HG03520 (cell line): ENCODE measurements around the gene NLGN4X.

Experiments used
- ATAC-seq: cut with Tn5 transposase; IDR thresholded peaks from one replicate; pipeline ENCODE4 v1.9.1; 2021; ENCODE audit warnings: mild to moderate bottlenecking, moderate library complexity; ENCODE audit not compliant: unreplicated experiment

The NLGN4X gene

DNA sequence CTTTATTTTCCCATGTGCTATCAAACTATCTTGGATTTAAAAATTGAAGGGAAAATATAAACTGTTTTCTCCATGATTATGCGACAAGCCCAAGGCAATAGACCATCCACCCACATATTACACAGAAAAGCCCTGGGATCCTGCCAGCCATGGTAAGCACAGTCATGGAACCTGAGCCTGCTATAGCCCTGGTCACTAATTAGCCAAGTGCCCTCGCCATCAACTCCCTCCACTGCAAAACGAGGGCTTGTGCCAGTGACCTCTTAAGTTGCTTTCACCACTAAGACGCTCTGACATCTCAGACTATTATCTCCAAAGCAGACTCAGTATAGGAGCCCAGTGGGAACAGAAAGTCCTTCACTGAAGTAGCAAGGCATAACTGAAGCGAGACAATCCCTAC, 69.2 kb downstream of the NLGN4X start:
- ATAC-seq = no peak

DNA sequence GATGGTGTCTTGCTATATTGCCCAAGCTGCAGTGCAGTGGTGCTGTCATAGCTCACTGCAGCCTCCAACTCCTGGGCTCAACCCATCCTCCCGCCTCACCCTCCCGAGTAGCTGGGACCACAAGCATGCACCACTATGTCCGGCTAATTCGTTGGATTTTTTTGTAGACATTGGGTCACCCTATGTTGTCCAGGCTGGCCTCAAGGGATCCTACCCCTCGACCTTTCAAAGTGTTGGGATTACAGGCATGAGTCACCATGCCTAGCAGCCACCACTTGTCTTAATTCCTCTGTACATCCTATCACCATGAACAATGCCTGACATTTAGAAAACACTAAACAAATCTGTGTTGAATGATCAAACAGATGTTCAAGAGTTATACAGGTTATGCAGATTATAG, 76.7 kb downstream of the NLGN4X start:
- ATAC-seq = no peak

DNA sequence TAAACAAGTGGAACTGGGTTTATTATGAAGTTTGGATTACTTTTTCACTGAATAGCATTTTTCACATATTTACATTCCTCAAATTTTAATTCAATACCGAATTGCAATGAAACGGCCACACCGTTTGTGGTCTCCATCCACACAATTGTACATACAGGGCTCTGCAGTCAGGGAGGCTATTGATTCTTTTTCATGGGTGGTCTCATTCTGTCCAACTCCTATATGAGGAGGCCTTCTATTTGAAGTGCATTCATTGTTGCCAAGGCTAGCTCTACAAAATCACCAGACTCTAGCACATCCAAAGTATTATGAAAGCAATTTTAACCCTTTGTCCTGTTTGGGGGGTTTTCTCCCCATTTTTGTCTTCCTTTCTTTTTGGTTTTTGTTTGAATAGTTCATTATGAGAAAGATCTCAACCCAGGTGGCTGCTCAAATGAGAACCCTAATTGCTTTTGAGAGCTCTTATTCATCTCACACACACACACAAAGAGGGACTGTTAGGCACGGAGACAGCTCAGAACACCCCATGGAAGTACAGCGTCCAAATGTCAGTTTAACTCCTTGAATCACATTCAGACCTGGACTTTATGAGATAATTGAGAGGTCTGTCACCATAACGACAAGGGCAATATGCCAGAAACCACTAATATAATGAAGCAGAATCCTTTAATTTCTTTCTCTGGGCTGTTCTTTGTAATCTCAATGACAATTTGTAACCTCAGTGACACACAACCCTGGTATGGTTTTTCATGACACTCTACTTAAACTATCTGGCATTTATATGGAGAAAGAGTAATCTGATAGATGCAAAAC, 79.4 kb downstream of the NLGN4X start:
- ATAC-seq = no peak

DNA sequence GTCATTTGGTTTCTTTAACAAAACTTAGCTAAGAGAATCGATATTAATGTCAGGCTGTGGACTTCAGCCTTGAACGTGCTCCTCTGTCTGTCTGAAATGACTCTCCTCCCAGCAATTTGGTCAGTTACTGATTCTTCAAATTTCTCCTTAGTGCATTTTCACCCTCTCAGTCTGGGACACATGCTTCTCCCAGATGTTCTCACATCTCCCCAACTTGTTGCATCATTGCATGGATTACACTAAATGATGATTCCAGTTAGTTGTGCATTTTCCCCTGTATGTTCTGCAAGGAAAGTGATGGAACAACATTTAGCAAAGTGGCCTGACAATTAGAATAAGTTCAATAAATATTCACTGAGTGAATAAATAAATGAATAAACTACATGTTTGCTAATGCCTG, 94.4 kb downstream of the NLGN4X start:
- no peak for ATAC-seq

DNA sequence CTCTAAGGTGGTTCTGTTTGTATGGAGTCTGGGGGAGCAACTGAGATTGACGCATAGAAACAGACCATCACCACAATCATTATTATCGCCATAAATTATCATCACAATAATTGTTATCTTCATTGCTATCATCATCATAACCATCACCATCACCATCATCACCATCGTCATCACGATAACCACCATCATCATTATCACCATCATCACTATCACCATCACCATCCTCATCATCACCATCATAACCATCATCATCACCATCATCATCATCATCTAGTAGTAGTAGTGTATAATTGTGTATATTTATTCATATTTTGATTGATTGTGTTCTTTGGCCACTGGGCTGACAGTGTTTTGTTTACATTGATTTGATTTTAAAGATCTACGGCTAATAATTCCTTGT, 95.7 kb downstream of the NLGN4X start:
- ATAC-seq = no peak

DNA sequence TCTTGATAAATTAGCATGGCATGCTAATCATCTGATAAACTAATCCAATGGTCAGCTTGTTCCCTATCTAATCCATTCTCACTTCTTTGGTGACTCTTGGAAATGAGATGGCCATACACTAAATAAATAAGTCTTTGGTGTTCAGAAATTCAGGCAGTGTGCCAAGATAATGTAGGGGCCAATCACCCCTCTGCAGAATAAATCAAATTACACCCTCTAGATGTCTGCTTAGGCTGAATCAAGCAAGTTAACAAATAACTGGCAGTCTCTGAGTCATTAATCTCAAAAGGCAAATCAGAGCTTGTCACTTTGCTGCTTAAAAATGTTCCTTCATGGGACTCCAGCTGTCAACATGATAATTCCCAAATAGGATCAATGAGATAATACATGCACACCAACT, 97.4 kb downstream of the NLGN4X start:
- no peak for ATAC-seq

DNA sequence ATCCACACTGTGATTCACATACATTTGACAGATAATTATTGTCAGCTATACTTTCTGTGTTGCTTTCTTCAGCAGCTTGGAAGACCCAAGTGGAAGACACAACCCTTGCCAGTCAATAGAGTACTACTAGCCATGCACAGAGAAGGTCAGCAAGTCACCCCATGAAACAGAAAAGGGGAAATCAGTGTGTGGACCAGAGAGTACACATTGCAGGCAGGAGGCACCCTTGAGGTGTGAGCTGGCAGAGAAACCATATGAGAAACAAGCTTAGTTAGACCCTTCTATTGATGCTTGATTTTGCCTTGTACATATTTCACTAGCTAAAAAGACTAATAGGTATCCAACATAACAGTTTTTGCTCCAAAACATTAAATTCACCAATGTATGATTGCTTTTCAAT, 99.5 kb downstream of the NLGN4X start:
- no peak for ATAC-seq

DNA sequence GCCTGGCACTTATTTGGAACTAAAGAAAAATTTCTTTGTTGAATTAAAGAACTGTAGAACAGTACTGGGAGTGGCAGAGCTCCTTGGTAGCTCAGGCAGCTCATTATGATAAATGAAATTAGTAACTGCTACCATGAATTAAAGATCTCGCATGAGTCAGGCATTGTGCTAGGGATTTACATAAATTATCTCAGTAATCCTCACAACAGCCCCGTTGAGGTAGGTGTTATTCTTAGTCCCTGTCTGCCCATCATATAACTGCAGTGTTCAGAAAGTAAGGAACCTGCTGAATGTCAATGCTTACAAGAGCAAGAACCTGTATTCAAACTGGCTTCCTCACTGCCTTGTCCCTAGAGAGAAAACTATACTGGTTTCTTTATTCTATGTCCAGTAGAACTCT, 108.3 kb downstream of the NLGN4X start:
- no peak for ATAC-seq

DNA sequence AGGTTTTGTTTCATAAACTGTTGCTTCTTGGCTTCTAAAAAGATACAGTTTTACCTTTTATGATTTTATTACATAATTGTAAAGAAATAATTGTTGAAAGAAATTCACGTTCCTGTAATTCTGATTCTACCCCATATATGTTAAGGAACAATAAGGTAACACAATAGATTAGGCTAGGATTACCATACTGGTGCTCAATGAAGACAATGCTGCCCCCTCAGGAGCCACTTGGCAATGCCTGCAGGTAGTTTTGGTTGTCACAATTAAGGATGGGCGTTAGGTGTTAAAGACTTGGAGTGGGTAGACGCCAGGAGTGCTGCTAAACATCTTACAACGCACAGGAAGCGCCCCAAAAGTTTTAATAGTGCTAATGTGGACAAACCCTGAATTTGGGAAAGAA, 133.2 kb downstream of the NLGN4X start:
- no peak for ATAC-seq

DNA sequence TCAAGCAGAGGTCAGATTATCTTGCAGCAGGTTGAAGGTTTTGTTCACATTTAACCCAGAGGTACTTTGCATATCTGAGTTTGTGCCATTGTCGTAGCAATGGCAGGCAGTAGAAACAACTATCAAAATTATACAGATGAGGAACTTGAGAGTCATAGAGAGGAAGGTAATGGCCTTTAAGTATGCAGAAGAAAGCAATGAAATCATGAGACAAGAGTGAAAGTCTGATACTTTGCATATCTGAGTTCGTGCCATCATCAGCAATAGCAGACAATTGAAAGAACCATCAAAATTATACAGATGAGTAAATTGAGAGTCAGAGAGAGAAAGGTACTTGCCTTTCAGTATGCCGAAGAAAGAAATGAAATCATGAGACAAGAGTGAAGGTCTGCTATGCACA, 154.1 kb downstream of the NLGN4X start:
- ATAC-seq = no peak

DNA sequence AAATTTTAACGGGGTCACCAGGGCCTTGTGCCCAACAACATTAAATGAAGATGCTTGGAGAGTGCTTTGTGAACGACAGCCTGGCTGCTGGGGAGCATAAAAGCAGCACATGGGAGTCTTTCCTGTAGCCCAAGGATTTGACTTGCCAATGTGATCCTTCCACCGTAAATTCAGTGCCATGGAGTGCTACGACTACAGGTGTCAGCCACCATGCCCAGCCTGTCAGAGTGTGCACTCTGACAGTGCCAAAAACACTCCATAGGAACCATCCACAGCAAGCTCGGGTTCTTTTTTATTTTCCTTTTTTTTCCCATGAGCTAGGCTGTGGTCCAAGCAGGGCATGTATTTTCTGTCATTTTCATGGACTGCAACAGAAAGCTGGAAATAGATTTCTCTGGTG, 156.9 kb downstream of the NLGN4X start:
- no peak for ATAC-seq

DNA sequence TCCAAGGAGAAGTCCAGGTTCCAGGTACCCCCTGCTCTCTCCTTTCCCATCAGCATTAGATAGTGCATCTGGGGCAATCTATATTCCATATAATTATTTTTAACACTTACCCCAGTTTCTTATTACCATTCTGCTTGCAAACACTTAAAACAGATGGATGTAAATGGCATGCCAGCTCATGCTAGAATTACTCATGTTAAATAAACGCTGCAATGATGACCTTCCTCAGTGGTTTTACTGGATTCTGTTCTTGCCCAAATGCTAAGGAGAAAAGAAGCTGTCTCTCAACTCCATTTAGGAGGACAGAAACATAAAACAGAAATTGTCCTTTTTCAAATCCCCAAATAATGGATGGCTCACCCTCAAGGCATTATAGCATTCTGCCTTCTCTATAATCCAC, 161.1 kb downstream of the NLGN4X start:
- no peak for ATAC-seq

DNA sequence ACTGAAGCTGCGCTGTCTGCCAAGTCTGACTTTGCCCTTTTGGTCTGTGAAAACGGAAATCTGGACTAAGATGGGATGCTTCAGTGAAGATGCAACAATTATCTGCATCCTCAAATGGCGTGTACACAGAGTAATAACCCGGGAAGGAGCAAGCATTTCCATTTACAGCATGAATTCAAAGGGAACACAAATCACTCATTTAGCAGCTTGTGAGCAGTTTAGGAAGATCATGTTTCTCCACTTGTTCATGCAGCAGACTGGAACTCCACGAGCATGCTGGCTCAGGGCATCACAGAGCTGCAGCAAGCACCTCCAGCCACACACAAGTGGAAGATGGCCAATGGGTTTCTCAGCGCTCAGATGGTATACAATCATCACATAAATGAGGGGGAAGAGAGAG, 175.5 kb downstream of the NLGN4X start:
- no peak for ATAC-seq

DNA sequence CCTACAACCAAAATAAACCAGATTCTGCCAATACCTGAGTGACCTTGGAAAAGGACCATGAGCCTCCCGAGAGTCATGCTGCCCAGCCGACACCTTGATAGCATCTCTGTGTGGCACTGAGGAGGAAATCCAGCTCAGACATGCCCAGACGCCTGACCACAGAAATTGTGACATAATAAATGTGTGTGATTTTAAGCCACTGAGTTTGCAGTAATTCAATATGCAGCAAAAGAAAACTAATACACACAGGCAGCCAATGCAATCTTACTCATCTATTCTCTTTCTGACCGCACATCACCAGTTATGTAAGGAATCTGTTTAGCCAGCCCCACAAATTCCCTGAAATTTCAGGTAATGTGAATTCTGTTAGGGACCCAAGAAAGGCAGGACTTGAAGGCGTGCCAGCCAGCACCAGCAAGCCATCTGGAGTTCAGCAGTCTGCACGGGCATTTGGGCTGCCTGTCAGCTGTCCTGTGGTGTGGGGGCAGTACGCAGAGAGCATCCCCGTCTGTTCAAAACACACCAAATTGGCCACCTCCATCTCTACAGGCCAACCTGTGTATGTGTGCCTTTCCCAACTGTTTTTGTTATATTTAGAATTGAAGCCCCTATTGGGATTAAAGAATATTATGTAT, 176.4 kb downstream of the NLGN4X start:
- ATAC-seq = no peak

DNA sequence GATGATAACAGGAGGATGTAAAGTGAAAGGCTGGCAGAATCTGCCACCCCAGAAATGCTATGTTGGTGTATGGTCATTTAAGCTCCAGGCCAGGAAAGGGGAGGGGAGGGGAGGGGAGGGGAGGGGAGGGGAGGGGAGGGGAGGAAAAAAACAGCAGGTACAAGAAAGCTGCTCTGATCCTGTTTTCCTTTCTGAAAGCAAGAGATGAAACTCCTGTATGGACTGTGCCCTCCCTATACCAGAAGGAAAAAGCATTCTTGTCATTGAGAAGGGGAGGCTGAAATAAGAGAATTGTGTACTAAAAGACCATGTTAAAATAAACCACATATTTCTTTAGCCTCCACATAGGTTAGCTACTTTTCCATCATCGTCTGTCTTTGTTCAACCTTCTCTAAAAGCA, 179.5 kb downstream of the NLGN4X start:
- ATAC-seq = no peak

DNA sequence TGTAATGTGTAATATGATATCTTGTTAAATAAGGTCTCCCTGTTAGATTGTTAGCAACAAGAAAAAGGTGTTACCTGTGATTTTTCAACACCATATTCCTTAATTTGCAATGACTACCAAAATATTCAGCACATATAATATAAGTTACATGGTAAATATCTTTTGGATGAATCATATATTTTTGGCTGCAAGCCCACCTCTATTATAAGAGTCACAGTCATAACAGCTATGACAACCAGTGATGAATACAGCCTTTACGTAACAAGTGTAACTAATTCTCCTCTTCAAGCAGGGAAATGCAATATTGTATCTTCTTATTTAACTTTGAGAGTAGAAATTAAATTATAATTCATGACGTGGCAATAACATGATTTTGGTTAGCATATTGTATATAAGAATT, 187.0 kb downstream of the NLGN4X start:
- ATAC-seq = no peak

DNA sequence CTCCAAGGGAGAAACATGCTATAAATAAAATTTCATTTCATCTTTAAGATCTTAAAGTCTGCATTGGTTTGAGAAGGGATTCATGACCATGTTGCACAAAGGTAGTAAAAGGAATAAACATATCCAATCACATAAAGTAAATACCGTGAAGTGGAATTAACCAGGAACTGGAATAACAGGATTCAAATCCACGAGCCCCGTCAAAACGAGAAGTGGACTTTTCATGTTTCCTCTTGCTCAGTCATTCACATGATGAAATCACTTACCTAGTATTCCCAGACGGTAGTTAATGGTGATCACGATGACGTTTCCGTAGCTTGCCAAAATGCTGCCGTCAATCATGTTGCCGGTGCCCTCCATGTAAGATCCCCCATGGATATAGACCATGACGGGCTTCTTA, 199.7 kb downstream of the NLGN4X start:
- no peak for ATAC-seq

DNA sequence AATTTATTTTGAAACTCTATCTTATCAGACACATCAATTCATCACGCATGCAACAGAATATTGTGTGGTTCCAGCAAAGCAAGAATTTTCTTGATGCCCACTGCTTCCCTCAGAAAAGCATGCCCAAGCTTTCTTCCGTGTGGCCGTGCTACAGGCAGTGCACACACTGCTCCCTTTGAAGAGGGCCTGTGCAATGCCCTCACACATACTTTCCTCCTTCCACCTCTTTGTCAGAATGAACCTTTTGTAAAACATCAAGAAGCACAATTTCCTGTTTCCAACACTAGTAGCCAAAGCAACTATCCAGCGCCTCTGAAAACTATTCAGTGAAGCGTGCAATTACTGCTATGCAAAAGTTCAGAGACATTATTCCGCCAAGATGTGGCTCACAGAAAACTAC, 201.7 kb downstream of the NLGN4X start:
- no peak for ATAC-seq

DNA sequence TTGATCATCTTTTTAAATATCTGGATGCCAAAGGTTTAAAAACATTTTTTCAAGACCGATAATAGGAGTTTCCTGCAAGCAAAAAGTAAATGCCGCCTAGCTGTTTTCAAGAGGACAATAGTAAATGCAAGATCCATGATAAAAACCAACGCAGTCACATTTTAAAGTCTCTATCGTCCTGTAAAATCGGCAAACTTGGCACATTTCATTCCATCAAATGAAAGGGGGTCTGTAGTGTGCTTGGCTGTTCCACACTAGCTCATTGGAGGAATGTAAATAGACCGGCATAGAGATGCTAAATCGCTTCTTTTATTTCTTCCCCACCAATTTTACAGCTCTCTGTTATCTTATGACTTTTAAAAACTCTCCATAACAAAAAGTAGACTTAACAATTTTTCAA, 202.2 kb downstream of the NLGN4X start:
- no peak for ATAC-seq

DNA sequence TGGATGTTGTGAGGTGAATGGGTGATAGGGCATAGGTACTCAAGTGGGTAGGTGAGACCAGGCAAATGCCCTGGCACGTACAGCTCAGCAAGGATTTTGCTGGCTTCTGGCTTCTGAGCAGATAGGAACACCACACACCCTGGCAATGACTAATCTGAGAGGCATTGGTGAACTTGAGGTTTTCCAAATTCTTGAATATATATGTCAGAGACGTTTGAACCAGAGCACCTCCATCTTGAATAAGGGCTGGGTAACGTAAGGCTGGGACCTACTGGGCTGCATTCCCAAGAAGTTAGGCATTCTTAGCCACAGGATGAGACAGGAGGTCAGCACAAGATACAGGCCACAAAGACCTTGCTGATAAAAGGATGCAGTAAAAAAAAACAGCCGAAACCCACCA, 204.5 kb downstream of the NLGN4X start:
- no peak for ATAC-seq

DNA sequence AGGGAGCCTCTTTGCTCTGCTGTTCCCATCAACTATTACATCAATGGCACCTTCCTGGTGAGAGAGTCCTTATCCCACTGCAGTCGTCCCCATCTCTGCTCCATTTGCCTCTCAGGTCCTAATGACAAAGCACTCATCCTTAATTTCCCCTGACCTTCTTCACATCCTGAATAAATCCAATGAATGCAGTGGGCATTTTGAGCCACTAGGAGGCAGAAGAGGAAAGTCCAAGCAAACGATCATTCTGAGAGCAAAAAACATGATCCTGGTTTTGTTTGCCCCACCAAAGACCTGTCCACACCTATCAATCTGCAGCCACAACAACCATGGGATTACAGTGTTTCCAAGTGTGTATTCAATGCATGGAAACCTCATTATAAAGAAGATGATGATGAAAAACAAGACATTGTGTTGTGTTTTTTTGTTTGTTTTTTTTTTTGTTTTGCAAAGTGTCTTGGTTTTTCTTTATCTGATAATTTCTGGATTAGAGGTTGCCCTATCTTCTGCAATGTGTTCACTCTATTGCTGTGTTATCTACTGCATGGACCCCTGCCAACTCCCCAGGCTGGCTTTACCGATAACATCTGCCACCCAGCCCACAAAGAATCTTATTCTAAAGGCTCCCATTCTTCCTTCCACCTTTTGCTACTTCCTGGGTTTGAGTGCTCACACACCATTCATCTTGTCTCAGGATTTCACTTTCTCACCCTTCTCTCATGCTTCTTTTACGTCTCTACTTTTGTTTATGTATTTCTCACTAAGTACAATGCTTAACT, 207.2 kb downstream of the NLGN4X start:
- no peak for ATAC-seq

DNA sequence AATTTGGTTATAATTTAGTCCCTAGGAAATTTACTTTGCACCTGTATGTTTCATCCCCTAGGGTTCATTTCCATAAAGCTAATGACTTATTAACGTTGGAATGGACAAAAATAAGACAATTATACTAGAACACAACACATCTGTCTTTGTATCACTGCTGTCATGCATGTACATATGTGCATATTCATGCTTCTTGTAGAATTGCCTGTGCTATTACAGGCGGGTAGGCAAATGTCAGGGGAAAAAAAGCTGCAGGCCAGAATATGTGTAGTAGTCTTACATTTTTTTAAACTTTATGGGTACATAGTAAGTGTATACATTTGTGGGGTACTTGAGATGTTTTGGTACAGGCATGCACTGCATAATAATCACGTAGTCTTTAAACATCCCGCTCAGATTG, 209.6 kb downstream of the NLGN4X start:
- no peak for ATAC-seq
